Mesenchymal stem cell (in vitro differentiated cells and primary cell): ENCODE measurements around the gene GAGE12F.
"Not testable (repeated sequence)": the region's sequence is repeated elsewhere in the genome, so short reads cannot be mapped to it uniquely, and the experiment has no call there.

Source experiments
- DNase-seq: peaks from one replicate; pipeline ENCODE4 v3.0.0-alpha.2; 2013
- H2AFZ ChIP-seq: one replicate; pipeline ENCODE4 v1.6.1; 2013; ENCODE audit warnings: low read depth, mild to moderate bottlenecking, control low read depth, inconsistent platforms, low read length, moderate library complexity
- H2AK5ac ChIP-seq: 2 replicates; pipeline ENCODE4 v1.6.1; 2013; ENCODE audit warnings: low read length, moderate library complexity, mild to moderate bottlenecking, inconsistent platforms; ENCODE audit not compliant: severe bottlenecking
- H2BK120ac ChIP-seq: one replicate; pipeline ENCODE4 v1.6.1; 2013; ENCODE audit warnings: low read depth, mild to moderate bottlenecking, inconsistent platforms, low read length, moderate library complexity
- H2BK12ac ChIP-seq, 2 experiments: one replicate each; pipeline ENCODE4 v1.6.1; 2013; ENCODE audit warnings: inconsistent platforms in 2 of 2, low read length in 2 of 2, mild to moderate bottlenecking in 2 of 2, moderate library complexity in 2 of 2, control low read depth in 1 of 2
- H2BK15ac ChIP-seq: one replicate; pipeline ENCODE4 v1.6.1; 2013; ENCODE audit warnings: mild to moderate bottlenecking, low read depth, inconsistent platforms; ENCODE audit not compliant: poor library complexity, severe bottlenecking
- H2BK5ac ChIP-seq: 2 replicates; pipeline ENCODE4 v1.6.1; 2013; ENCODE audit warnings: low read depth, mild to moderate bottlenecking, low read length, control low read depth, inconsistent platforms; ENCODE audit not compliant: poor library complexity, severe bottlenecking
- H3K14ac ChIP-seq, 2 experiments: one replicate each; pipeline ENCODE4 v1.6.1; 2013; ENCODE audit warnings: inconsistent platforms in 2 of 2, low read length in 2 of 2, control low read depth in 1 of 2, mild to moderate bottlenecking in 1 of 2, moderate library complexity in 1 of 2
- H3K18ac ChIP-seq, 2 experiments: one replicate each; pipeline ENCODE4 v1.6.1; 2013; ENCODE audit warnings: inconsistent platforms in 2 of 2, low read length in 2 of 2, control low read depth in 1 of 2, low read depth in 1 of 2, mild to moderate bottlenecking in 1 of 2
- H3K23ac ChIP-seq, 2 experiments: one replicate each; pipeline ENCODE4 v1.6.1; 2013; ENCODE audit warnings: inconsistent platforms in 2 of 2, low read length in 2 of 2, mild to moderate bottlenecking in 2 of 2, moderate library complexity in 2 of 2, control low read depth in 1 of 2
- H3K27ac ChIP-seq: 2 replicates; pipeline ENCODE4 v1.5.1; 2013; ENCODE audit warnings: mild to moderate bottlenecking, moderate library complexity, low read length, control low read depth, inconsistent platforms; ENCODE audit not compliant: poor library complexity, severe bottlenecking
- H3K27me3 ChIP-seq, 2 experiments: 2 replicates each; pipeline versions ENCODE4 v1.6.1 to v1.7.0; 2013; ENCODE audit warnings: low read length in 2 of 2, mild to moderate bottlenecking in 2 of 2, moderate library complexity in 2 of 2, control low read depth in 1 of 2, inconsistent platforms in 1 of 2; ENCODE audit not compliant: control insufficient read depth in 1 of 2, insufficient read depth in 1 of 2
- H3K36me3 ChIP-seq, 2 experiments: 2 replicates each; pipeline versions ENCODE4 v1.6.1 to v1.7.0; 2013; ENCODE audit warnings: low read length in 2 of 2, control low read depth in 1 of 2, inconsistent platforms in 1 of 2, low read depth in 1 of 2, mild to moderate bottlenecking in 1 of 2; ENCODE audit not compliant: insufficient read depth in 2 of 2, control insufficient read depth in 1 of 2
- H3K4ac ChIP-seq, 2 experiments: one replicate each; pipeline ENCODE4 v1.6.1; 2013; ENCODE audit warnings: inconsistent platforms in 2 of 2, low read length in 2 of 2, mild to moderate bottlenecking in 2 of 2, moderate library complexity in 2 of 2, control low read depth in 1 of 2, low read depth in 1 of 2
- H3K4me1 ChIP-seq: 2 replicates; pipeline ENCODE4 v1.6.1; 2013; ENCODE audit warnings: low read depth, low read length, control low read depth; ENCODE audit not compliant: control insufficient read depth, insufficient read depth
- H3K4me2 ChIP-seq: 2 replicates; pipeline ENCODE4 v1.6.1; 2013; ENCODE audit warnings: low read length, mild to moderate bottlenecking, inconsistent platforms; ENCODE audit not compliant: poor library complexity, severe bottlenecking
- H3K4me3 ChIP-seq, 2 experiments: 2 replicates each; pipeline versions ENCODE4 v1.5.1 to v1.7.0; 2013; ENCODE audit warnings: low read length in 2 of 2, mild to moderate bottlenecking in 2 of 2, control low read depth in 1 of 2, low read depth in 1 of 2; ENCODE audit not compliant: insufficient read depth in 1 of 2
- H3K79me1 ChIP-seq: replicated peaks from 2 replicates; pipeline ENCODE4 v1.6.1; 2013; ENCODE audit warnings: mild to moderate bottlenecking, control low read depth, low read length, inconsistent platforms; ENCODE audit not compliant: poor library complexity, severe bottlenecking
- H3K9ac ChIP-seq: 2 replicates; pipeline ENCODE4 v1.7.0; 2013; ENCODE audit warnings: mild to moderate bottlenecking, low read length, moderate library complexity
- H3K9me3 ChIP-seq: 2 replicates; pipeline ENCODE4 v1.7.0; 2013; ENCODE audit warnings: mild to moderate bottlenecking, low read length; ENCODE audit not compliant: control insufficient read depth
- H4K8ac ChIP-seq: one replicate; pipeline ENCODE4 v1.6.1; 2013; ENCODE audit warnings: inconsistent platforms, mild to moderate bottlenecking, low read length, moderate library complexity
- H4K91ac ChIP-seq: one replicate; pipeline ENCODE4 v1.6.1; 2013; ENCODE audit warnings: mild to moderate bottlenecking, low read length, inconsistent platforms
- WGBS: methylation state at CpG from one replicate; pipeline ENCODE4 v1.1.7; 2013; ENCODE audit warnings: mixed read lengths; 5-methylcytosine and 5-hydroxymethylcytosine counted together

Gene GAGE12F

DNA sequence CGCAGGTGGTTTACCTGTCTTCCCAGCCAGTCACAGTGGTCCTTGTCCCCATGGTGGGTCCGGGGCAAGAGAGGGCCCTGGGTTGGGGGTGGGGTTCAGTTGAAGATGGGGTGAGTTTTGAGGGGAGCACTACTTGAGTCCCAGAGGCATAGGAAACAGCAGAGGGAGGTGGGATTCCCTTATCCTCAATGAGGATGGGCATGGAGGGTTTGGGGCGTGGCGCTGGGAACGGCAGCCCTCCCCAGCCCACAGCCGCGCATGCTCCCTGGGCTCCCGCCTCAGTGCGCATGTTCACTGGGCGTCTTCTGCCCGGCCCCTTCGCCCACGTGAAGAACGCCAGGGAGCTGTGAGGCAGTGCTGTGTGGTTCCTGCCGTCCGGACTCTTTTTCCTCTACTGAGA lies 28.6 kb downstream of the GAGE12F start, which contains the start of gene GAGE2A:
Gene GAGE2A, plus strand, starts transcription at position 301 of the 400 bp plus-strand sequence. CDS start 1,155 bp downstream, outside the sequence.
- not testable (repeated sequence) for H3K27ac ChIP-seq, H3K23ac ChIP-seq, H3K14ac ChIP-seq, H2BK12ac ChIP-seq, H3K18ac ChIP-seq, H3K4me3 ChIP-seq, H2BK15ac ChIP-seq, H3K36me3 ChIP-seq, H2BK120ac ChIP-seq, H3K27me3 ChIP-seq, H3K4me2 ChIP-seq, H3K4ac ChIP-seq, H3K9ac ChIP-seq, H4K91ac ChIP-seq, H3K9me3 ChIP-seq, H3K4me1 ChIP-seq, H2AK5ac ChIP-seq, H2BK5ac ChIP-seq, H3K79me1 ChIP-seq, H2AFZ ChIP-seq, H4K8ac ChIP-seq, DNase-seq
- no CpG with 5 or more reads among the region's 16 CpGs for WGBS

DNA sequence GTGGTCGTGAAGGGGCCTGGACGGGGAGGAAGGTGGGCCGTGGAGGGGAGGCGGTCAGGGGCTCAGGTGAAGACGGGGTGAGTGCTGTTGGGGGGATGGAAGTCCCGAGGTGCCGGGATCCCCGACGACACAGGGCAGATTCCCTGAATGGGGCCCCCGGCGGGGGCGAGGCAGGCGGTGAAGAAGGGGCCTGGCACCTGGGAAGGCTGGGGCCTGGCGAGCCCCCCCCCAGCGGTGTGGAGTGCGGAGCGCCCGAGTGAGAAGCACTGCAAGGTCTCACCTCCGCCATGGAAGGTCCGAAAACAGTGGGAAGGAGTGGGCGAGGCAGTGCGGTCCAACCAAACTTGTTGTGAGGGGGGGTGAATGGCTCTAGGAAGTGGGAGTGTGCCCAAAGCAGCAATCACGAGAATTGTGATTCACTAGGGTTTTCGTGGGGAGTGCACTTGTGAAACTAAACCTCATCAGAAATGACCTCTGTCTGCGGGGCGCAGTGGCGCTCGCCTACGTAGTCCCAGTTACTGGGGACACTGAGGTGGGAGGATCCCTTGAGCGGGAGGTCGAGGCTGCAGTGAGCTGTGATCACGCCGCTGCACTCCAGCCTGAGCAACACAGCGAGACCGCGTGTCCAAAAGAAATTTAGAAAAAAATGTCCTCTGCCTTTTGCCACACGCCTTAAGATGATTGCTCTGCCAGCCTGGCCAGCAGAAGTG lies 29.3 kb downstream of the GAGE12F start:
- DNase-seq, H2BK15ac ChIP-seq: not testable (repeated sequence)

DNA sequence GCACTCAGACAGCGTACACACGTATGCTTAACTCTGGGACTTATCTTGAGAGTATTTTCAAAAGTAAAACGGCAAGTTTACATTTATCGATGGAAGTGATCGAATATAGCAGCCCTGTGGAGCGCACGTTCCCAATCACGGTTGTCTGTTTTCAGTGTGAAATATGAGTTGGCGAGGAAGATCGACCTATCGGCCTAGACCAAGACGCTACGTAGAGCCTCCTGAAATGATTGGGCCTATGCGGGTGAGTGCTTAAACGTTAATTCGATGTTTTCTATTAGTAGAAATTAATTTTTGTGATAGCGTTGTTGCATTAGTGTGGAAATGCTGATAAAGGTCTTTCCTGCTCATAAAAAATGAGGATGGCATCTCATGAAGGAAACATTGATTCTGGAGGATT lies 29.8 kb downstream of the GAGE12F start:
- not testable (repeated sequence) for H2BK15ac ChIP-seq, H3K27me3 ChIP-seq, H3K18ac ChIP-seq, H3K9me3 ChIP-seq, H3K79me1 ChIP-seq, DNase-seq, H3K4me1 ChIP-seq, H2AK5ac ChIP-seq, H3K27ac ChIP-seq, H3K4me2 ChIP-seq, H3K14ac ChIP-seq, H2AFZ ChIP-seq, H3K36me3 ChIP-seq, H2BK120ac ChIP-seq, H2BK5ac ChIP-seq, H3K4me3 ChIP-seq, H3K23ac ChIP-seq, H3K4ac ChIP-seq, H3K9ac ChIP-seq, H4K91ac ChIP-seq, H2BK12ac ChIP-seq, H4K8ac ChIP-seq
- 95% methylated on average over 11 of the region's 17 CpGs for WGBS

More for the DNA sequence above, 29.3 kb downstream of the GAGE12F start:
- H3K79me1 ChIP-seq, H3K4me1 ChIP-seq, H3K27ac ChIP-seq, H3K14ac ChIP-seq, H2BK5ac ChIP-seq, H4K8ac ChIP-seq, H3K18ac ChIP-seq, H3K27me3 ChIP-seq, H3K23ac ChIP-seq, H3K4me3 ChIP-seq, H3K36me3 ChIP-seq, H2AFZ ChIP-seq, H2AK5ac ChIP-seq, H3K4ac ChIP-seq, H2BK120ac ChIP-seq, H3K4me2 ChIP-seq, H2BK12ac ChIP-seq, H3K9ac ChIP-seq, H4K91ac ChIP-seq, H3K9me3 ChIP-seq: not testable (repeated sequence)
- WGBS: 88% methylated on average over 9 of the region's 37 CpGs

DNA sequence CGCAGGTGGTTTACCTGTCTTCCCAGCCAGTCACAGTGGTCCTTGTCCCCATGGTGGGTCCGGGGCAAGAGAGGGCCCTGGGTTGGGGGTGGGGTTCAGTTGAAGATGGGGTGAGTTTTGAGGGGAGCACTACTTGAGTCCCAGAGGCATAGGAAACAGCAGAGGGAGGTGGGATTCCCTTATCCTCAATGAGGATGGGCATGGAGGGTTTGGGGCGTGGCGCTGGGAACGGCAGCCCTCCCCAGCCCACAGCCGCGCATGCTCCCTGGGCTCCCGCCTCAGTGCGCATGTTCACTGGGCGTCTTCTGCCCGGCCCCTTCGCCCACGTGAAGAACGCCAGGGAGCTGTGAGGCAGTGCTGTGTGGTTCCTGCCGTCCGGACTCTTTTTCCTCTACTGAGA lies 38.1 kb downstream of the GAGE12F start, which contains the start of gene GAGE1:
Gene GAGE1, plus strand, starts transcription at position 301 of the 400 bp plus-strand sequence. CDS start 1,155 bp downstream, outside the sequence.
- H2BK15ac ChIP-seq, H3K27ac ChIP-seq, H4K91ac ChIP-seq, H3K9ac ChIP-seq, H3K4me3 ChIP-seq, H2BK12ac ChIP-seq, H2AFZ ChIP-seq, H4K8ac ChIP-seq, H3K27me3 ChIP-seq, H3K79me1 ChIP-seq, H3K9me3 ChIP-seq, H2BK120ac ChIP-seq, DNase-seq, H2AK5ac ChIP-seq, H3K4ac ChIP-seq, H3K36me3 ChIP-seq, H3K4me1 ChIP-seq, H3K14ac ChIP-seq, H2BK5ac ChIP-seq, H3K23ac ChIP-seq, H3K18ac ChIP-seq, H3K4me2 ChIP-seq: not testable (repeated sequence)
- WGBS: no CpG with 5 or more reads among the region's 16 CpGs
